ENCODE results near the gene MYH11.
A peak's percentile ranks its signal among the peaks of the same experiment; 100 is the strongest.
"Not testable (repeated sequence)": the region's sequence is repeated elsewhere in the genome, so short reads cannot be mapped to it uniquely, and the experiment has no call there.

Gene MYH11

GRCh38 chr16:15876503-15876902 lies 19.7 kb upstream of the MYH11 start:
- DNase-seq (ENCODE audit: low spot score): no peak

- peak; percentile 71 for DNase-seq (ENCODE audit: low spot score)
Measured at GRCh38 chr16:15874745-15875314, 18.0 kb upstream of the MYH11 start.

GRCh38 chr16:15873737-15874136 lies 16.9 kb upstream of the MYH11 start:
- DNase-seq (ENCODE audit: low spot score): no peak

GRCh38 chr16:15873301-15873700 lies 16.5 kb upstream of the MYH11 start:
- DNase-seq (ENCODE audit: low spot score): no peak

- no peak for DNase-seq (ENCODE audit: low spot score)
Measured at GRCh38 chr16:15870011-15870410, 13.2 kb upstream of the MYH11 start.

GRCh38 chr16:15866451-15866850 lies 9.6 kb upstream of the MYH11 start:
- DNase-seq (ENCODE audit: low spot score): no peak

GRCh38 chr16:15865742-15866141 lies 8.9 kb upstream of the MYH11 start:
- no peak for DNase-seq (ENCODE audit: low spot score)

- DNase-seq (ENCODE audit: low spot score): no peak
Measured at GRCh38 chr16:15864939-15865338, 8.1 kb upstream of the MYH11 start.

- DNase-seq (ENCODE audit: low spot score): no peak
Measured at GRCh38 chr16:15861996-15862395, 5.2 kb upstream of the MYH11 start.

- no peak for DNase-seq (ENCODE audit: low spot score)
Measured at GRCh38 chr16:15858921-15859668, 2.3 kb upstream of the MYH11 start.

GRCh38 chr16:15857724-15858560 lies 1.1 kb upstream of the MYH11 start:
- DNase-seq (ENCODE audit: low spot score): no peak

GRCh38 chr16:15856182-15856581 lies 646 bp downstream of the MYH11 start:
- no peak for DNase-seq (ENCODE audit: low spot score)

- DNase-seq (ENCODE audit: low spot score): no peak
Measured at GRCh38 chr16:15855704-15856003, 1.2 kb downstream of the MYH11 start.

GRCh38 chr16:15854906-15855703 lies 1.7 kb downstream of the MYH11 start:
- no peak for DNase-seq (ENCODE audit: low spot score)

GRCh38 chr16:15854061-15854460 lies 2.8 kb downstream of the MYH11 start:
- DNase-seq (ENCODE audit: low spot score): no peak

GRCh38 chr16:15853021-15853420 lies 3.8 kb downstream of the MYH11 start:
- no peak for DNase-seq (ENCODE audit: low spot score)

- not testable (repeated sequence) for DNase-seq (ENCODE audit: low spot score)
Measured at GRCh38 chr16:15850555-15850954, 6.3 kb downstream of the MYH11 start.

- no peak for DNase-seq (ENCODE audit: low spot score)
Measured at GRCh38 chr16:15849209-15849981, 7.4 kb downstream of the MYH11 start.

GRCh38 chr16:15847611-15848175 lies 9.1 kb downstream of the MYH11 start:
- no peak for DNase-seq (ENCODE audit: low spot score)

- DNase-seq (ENCODE audit: low spot score): no peak
Measured at GRCh38 chr16:15846510-15846909, 10.3 kb downstream of the MYH11 start.

- no peak for DNase-seq (ENCODE audit: low spot score)
Measured at GRCh38 chr16:15843635-15844279, 13.1 kb downstream of the MYH11 start.

Data from hematopoietic multipotent progenitor cell treated with erythropoietin and hydrocortisone succinate and interleukin-3 and kit ligand, for 17 days (in vitro differentiated cells).